NCI-H128 (cell line): ENCODE results near the gene KIF14.

ENCODE experiments used
- DNase-seq: peaks from one replicate; lab custom pipeline; 2025; ENCODE audit not compliant: unreplicated experiment; lab: John Stamatoyannopoulos, UW

KIF14 gene, protein sequence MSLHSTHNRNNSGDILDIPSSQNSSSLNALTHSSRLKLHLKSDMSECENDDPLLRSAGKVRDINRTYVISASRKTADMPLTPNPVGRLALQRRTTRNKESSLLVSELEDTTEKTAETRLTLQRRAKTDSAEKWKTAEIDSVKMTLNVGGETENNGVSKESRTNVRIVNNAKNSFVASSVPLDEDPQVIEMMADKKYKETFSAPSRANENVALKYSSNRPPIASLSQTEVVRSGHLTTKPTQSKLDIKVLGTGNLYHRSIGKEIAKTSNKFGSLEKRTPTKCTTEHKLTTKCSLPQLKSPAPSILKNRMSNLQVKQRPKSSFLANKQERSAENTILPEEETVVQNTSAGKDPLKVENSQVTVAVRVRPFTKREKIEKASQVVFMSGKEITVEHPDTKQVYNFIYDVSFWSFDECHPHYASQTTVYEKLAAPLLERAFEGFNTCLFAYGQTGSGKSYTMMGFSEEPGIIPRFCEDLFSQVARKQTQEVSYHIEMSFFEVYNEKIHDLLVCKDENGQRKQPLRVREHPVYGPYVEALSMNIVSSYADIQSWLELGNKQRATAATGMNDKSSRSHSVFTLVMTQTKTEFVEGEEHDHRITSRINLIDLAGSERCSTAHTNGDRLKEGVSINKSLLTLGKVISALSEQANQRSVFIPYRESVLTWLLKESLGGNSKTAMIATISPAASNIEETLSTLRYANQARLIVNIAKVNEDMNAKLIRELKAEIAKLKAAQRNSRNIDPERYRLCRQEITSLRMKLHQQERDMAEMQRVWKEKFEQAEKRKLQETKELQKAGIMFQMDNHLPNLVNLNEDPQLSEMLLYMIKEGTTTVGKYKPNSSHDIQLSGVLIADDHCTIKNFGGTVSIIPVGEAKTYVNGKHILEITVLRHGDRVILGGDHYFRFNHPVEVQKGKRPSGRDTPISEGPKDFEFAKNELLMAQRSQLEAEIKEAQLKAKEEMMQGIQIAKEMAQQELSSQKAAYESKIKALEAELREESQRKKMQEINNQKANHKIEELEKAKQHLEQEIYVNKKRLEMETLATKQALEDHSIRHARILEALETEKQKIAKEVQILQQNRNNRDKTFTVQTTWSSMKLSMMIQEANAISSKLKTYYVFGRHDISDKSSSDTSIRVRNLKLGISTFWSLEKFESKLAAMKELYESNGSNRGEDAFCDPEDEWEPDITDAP (N-terminal part only)

DNA sequence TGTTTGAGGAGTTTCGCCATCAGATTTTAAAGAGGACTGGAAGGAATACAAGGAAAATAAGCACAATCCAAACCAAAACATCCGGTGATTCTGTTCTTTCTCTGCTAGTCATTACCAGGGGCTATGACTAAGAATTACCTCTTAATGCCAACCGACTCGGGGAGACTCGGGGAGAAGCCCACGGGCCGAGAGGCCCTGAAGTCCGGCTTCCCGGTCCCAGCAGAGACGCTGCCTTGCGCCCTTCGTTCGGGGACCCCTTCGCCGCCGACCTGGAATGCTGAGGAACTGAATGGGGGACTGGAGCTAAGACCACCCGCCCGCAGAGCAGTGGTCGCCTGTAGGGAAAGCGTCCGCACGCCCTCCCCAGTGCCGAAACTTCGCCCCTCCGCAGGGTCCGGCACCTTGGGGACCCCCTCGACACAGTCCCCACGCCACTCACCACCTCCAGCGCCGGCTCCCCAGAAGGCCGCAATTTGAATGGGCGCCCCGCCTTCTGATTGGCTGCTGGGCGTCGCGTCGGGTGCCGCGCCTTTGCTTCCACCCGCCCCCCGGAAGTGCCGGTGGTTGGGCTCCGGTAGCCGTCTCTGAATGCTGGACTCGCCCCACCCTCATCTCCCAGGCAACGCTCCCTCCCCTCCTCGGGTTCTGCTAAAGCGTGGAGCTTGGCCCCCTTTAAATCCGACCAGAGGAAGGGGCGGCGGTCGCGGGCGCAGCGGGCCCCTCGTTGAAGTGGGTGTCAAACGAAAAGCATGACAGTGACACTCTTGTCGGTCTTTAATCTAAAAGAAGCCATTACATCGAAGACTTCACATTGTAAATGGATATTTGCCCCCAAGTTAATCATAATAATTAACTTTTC, at the start of gene KIF14:
Gene KIF14 (minus strand): TSS at position 479 of the 859 bp plus-strand sequence. CDS start 2,028 bp downstream, outside the sequence.
- DNase-seq, result peak; percentile 88

DNA sequence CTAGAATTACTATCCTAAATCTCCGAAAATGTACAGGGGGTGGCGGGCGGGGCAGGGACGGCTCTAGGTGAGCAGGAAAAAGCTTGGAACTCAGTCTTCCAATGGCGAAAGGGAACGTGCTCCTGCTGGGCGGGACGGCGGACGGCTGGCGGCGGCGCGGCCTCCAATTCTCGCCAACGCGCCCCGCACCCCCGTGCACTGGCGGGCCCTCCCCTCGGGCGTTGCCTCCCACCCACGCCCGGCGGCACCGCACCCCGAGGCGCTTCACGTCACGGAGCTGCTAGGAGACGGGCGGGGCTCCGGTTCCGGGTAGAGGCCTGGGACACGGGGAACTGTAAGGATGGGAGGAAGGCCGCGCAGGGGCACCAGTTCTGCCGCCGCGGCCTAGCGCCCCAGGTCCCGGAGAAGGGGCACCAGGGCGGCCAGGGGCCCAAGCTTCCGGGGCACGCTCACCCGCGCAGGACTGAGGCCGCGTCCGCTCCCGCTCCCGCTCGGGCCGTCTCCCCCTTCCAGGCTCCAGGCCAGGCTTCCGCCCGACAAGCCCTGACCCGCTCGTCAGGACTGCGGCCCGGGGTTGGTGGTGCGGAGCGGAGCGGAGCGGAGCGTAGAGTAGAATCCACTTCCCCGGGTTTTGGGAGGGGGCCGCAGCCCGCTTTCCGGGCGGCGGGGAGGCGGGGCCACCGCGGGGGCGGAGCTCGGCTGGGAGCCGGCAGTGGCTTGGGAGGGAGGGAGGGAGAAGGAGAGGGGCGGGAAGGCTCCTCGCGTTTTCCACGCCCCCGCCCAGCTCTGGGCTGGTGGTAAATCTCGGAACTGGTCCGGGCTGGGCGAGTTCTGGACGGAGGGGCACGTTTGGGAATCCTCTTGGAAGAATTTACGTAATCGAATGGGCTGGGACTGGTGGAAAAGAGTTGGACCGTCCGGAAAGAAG, 49.0 kb upstream of the KIF14 start, which contains the start of gene DDX59:
Gene DDX59 (minus strand): TSS at position 594 of the 928 bp plus-strand sequence. CDS start 3,167 bp downstream, outside the sequence.
- DNase-seq, result peak; percentile 94

DNA sequence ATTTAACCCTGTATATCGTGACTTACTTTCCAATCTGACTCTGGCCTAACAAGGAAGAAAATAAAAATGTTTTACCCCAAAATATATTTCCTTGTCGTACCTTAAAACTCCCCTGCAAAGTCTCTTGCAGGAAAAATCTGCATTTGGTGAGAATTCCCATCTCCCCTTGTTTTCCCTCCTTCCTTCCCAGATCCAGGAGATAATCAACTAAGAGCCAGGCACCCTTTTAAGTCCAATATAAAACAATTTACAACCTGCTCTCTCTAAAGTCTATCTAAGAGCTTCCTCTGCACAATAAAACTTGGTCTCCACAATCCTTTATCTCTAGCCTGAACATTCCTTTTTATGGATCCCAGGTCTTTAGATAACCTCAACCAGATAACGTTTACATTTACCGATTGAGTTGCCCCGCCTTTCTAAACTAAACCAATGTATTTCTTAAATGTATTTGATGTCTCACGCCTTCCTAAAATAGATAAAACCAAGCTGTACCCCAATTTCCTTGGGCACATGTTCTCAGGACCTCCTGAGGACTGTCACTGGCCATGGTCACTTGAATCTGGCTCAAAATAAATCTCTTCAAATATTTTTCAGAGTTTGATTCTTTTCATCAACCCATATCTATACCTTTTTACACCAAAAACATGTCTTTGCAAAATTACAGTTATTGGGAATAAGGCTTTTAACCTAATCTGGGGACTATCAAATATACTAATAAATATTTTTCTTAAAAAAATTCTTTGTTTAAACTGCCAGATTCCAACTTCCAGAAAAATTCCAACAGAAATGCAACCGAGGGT, 48.2 kb upstream of the KIF14 start:
- no peak for DNase-seq

DNA sequence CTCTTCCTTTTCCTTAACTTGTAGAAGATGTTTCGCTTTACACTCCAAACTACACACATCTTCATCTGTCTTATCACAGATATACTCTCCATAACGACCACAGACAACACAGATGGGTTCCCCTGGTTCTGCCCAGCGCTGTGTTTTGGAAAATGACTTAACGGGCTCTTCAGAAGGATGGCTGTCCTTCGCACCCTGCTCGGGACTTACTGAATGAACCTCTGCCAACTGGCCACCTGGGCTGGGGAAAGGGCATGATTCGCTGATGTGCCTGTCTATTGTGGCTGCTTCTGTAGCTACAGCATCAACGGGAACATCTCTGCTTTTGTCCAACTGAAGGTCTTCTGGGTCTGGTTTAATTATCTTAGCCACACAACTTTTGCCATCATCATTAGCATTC, 45.8 kb upstream of the KIF14 start:
- DNase-seq, result no peak

DNA sequence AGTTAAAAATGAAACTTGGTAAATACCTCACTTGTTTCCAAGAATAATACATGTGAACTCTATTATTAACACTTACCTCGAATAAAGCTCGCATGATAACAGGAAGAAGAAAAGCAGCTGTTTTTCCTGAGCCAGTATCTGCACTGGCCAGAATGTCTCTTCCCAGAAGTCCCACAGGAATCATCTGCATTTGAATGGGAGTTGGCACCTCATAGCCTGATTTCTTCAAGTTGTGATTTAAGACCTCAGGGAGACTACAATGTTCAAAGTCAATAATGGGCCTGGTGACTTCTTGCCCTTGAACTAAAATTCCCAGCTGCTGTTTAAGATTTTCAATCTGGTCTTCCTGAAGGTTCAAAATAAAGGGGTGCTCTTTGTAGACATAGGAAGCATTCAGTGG, 45.3 kb upstream of the KIF14 start:
- DNase-seq, result no peak

DNA sequence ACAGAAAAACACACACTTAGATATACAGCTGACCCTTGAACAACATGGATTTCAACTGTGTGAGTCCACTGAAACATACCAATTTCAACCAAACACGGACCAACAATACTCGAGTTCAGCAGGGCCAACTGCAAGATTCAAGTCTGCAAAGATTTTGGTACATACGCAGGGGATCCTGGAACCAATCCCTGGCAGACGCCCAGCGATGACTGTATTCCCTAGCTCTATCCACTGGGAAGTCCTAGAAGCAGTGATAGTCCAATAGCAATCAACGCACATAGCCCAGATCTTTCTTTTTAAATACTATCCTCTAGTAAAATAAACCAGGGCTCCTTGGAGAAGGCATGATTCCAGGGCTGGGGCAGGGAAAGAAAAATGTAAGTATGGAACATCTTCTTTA, 40.2 kb upstream of the KIF14 start:
- DNase-seq, result no peak

DNA sequence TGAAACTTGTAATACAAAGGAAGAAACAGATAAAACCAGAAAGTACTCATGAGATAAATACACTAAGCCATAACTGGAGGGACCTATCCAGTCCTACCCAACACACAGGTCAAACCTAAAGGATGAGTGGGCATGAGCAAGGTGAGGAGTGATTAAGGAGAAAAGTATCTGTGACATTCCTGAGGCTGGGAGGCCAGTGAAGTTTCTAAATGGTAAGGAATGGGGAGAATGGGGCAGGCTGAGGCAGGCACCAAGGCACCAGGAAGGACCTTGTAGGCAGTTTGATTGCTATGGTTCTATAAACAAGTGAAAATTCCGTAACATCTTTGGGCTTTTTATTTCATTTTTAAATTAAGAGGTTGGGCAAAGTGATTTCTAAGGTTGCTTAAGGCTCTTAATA, 38.7 kb upstream of the KIF14 start:
- DNase-seq, result no peak

DNA sequence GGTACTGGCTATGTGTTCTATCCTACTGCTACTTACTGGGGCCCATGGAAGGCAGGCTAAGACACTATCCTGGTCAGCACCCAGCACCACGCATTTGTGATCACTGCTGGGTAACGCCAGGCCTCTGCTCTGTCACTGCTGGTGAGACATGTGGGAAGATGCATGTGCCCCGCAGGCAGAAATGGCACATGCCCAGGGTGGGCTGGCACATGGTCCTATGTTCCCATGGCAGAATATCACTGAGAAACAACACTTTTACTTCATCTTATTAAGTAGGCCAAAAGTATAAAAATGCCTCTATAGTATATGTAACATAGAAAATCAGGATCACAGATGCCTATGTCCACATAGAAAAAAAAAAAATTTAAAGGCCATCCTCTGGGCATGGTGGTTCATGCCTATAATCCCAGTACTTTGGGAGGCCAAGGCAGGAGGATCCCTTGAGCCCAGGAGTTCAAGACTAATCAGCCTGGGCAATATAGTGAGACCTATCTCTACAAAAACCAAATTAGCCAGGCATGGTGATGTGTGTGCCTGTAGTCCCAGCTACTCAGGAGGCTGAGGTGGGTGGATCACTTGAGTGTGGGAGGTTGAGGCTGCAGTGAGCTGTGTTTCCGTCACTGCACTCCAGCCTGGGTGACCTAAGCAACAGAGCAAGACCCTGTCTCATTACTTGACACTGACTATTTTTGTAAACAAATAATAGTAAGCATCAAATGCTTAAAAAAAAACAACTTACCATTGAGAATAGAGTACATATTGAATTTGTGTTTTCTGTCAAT, 37.7 kb upstream of the KIF14 start:
- no peak for DNase-seq

DNA sequence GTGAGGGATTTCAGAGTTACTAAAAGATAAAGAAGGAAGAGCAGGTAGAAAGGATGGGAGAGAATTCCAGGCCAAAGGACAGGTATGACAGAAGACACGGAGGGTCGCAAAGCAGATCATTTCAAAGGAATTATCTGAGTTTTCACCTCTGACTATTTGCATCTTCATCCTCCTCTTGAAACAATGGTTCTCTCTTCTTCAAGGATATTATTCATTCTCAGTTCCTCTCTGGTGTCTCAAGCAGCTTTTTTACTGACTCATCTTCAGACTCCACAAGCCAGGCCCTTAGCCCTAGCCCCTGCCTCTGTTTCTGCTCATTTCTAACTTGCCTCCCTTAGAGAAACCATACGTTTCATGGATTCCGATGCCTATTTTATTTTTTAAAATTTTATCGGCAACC, 34.1 kb upstream of the KIF14 start:
- no peak for DNase-seq

DNA sequence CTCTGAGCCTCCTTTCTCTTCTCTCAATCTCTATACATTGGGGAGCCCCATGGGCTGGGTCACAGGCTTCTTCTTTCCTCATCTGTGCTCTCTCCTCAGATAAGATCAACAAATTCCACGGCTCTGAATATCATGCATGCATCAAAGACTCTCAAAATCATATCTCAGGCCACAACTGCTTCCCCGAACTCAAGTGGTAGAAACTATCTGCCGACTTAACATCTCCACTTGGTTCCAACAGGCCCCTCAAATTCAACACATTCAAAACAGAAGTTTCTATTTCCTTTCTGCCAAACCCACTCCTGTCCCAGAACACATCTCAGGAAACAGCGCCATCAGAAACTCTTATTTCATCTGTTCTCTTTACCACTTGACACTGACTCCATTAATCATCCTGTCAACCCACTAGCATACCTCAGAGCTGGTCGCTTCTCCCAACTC, 32.5 kb upstream of the KIF14 start:
- DNase-seq, result no peak

DNA sequence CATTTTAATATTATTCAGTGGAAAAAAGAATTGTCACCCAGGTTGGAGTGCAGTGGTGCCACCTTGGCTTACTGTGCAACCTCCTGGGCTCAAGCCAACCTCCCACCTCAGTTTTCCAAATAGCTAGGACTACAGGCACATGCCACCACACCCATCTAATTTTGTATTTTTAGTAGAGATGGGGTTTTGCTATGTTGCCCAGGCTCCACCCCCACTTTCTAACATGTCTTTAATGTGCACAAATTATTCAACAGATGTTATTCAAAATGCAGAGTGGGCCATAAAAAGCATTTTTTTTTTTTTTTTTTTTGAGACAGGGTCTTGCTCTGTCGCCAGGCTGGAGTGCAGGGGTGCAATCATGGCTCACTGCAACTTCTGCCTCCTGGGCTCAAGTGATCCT, 31.8 kb upstream of the KIF14 start:
- no peak for DNase-seq

DNA sequence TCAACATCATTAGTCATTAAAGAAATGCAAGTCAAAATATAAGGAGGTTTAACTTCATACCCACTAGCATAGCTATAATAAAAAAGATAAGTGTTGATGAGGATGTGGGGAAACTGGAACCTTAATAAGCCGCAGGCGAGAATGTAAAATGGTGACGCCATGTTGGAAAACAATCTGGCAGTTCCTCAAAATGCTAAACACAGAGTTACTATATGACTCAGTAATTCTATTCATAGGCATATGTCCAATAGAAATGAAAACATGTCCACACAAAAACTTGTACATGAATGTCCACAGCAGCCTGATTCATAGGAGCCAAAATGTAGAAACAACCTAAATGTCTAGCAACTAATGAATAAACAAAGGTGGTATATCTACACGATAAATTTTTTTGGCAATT, 26.0 kb upstream of the KIF14 start:
- DNase-seq, result no peak

DNA sequence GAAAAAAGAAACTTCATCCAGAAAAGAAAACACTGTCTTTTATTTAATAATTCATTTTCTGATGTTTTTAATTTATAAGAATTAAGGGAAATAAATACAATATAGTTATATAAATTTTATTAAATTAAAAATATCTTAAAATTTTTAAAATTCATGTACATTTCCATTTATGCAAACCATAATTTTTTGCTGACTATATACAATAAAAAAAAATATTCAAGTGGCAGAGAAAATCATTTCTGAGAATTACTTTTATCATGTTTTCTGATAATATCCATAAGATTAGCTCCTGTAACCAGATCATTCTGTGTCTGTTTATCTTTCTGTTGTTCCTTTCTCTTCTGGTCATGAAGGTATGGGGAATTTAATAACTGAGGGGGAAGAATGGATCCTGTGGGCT, 23.5 kb upstream of the KIF14 start:
- DNase-seq, result no peak

DNA sequence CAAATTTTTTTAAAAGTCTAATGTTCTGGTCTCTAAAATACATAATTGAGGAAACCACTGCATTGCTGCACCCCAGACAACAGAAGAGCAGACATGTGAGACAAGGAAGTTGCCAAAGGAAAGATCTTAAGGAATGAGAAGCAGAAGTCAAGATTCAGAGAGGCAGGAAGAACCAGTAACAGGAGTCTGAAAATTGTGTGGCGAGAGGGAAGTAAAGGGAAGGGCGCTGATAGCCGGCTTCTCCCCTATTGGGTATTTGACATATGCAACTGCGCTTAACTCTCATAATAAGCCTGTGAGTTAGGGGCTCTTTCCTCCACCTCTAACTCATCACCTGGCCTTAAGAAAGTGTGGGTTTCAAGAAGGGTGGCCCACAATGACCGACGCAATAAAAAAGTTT, 21.9 kb upstream of the KIF14 start:
- DNase-seq, result no peak

DNA sequence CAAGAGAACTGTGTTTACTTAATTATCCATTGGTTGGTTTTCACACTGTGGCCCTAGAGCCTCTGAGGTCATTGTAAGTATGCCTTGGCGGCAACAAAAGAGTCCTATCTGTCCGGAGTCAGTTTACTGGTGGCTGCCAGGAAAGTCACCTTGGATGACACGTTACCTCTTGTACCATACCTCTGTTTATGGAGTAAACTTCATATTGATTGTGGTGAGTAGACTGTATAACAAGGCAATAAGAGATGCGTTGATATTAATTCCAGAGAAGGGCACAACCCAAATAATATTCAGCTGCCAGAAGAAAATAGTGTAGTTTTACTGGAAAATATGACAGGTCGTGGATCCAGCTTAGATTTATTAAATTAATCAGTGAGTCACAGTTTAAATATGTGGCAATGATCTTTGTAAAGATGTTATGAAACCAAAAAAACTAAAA, 20.4 kb upstream of the KIF14 start:
- no peak for DNase-seq

DNA sequence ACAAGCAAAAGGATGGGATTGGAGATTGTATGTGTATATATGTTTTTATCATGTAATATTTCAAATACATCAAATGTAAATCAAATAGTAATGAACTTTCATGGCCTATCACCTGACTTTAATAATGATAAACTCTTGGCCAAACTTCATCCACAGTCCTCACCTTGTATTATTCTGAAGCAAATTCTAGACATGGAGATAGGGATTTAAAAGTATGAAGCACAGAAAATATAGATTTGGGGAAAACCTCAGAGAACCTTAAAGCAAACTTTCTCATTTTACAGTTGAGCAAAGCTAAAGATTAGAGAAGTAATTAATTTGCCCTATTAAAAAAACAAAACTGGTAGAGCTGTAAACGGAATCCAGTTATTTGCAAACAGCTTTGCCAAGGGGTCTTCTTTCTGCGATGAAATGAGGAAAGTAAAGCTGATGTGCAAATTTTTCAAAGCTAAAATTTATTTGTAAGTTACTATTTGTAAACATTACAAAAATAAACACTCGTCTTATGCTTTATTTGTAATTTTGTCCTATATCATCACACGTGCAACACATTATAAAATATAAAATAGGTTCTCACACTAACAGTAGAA, 19.9 kb upstream of the KIF14 start:
- no peak for DNase-seq

DNA sequence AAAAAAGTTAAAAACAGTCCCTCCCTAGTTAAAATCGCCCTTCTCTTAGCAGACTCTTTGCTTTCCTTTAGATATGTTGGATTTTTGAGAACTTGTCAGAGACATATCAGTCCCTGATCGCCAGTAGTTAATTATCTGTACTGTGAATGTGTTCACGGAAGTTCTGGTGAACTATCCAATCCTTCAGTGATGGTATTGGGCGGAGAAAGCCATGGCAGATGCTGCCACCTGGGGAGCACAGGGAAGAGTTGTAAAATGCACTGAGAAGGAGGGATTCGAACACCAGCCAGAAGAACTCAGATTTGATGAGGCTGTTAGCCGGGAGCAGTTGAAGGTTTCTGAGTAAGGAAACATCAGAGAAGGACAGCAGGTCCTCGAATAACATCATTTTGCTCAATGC, 17.5 kb upstream of the KIF14 start:
- DNase-seq, result no peak
